ENCODE results near the gene BDH1.

BDH1 gene

GRCh38 chr3:197507081-197507480 is 48.7 kb downstream of the BDH1 start:
- no peak for DNase-seq (ENCODE audit: low read depth in 1 of 2, low spot score in 1 of 2)

- DNase-seq (ENCODE audit: low read depth in 1 of 2, low spot score in 1 of 2) = no peak
Measured at GRCh38 chr3:197505796-197506548, 49.8 kb downstream of the BDH1 start.

GRCh38 chr3:197504641-197505121 is 51.1 kb downstream of the BDH1 start:
- DNase-seq (ENCODE audit: low read depth in 1 of 2, low spot score in 1 of 2) = no peak

- DNase-seq (ENCODE audit: low read depth in 1 of 2, low spot score in 1 of 2) = no peak
Measured at GRCh38 chr3:197504229-197504628, 51.5 kb downstream of the BDH1 start.

- no peak for DNase-seq (ENCODE audit: low read depth in 1 of 2, low spot score in 1 of 2)
Measured at GRCh38 chr3:197503652-197504051, 52.1 kb downstream of the BDH1 start.

GRCh38 chr3:197501879-197502620 is 53.7 kb downstream of the BDH1 start:
- DNase-seq (ENCODE audit: low read depth in 1 of 2, low spot score in 1 of 2) = no peak

- no peak for DNase-seq (ENCODE audit: low read depth in 1 of 2, low spot score in 1 of 2)
Measured at GRCh38 chr3:197501496-197501878, 54.3 kb downstream of the BDH1 start.

GRCh38 chr3:197500812-197501211 is 55.0 kb downstream of the BDH1 start:
- no peak for DNase-seq (ENCODE audit: low read depth in 1 of 2, low spot score in 1 of 2)

GRCh38 chr3:197499427-197499826 is 56.3 kb downstream of the BDH1 start:
- DNase-seq (ENCODE audit: low read depth in 1 of 2, low spot score in 1 of 2) = no peak

- no peak for DNase-seq (ENCODE audit: low read depth in 1 of 2, low spot score in 1 of 2)
Measured at GRCh38 chr3:197498499-197499241, 57.1 kb downstream of the BDH1 start.

GRCh38 chr3:197496746-197497125 is 59.0 kb downstream of the BDH1 start:
- DNase-seq (ENCODE audit: low read depth in 1 of 2, low spot score in 1 of 2) = no peak

GRCh38 chr3:197495999-197496745 is 59.6 kb downstream of the BDH1 start:
- no peak for DNase-seq (ENCODE audit: low read depth in 1 of 2, low spot score in 1 of 2)

GRCh38 chr3:197495499-197495898 is 60.3 kb downstream of the BDH1 start:
- DNase-seq (ENCODE audit: low read depth in 1 of 2, low spot score in 1 of 2) = no peak

- no peak for DNase-seq (ENCODE audit: low read depth in 1 of 2, low spot score in 1 of 2)
Measured at GRCh38 chr3:197495059-197495455, 60.7 kb downstream of the BDH1 start.

GRCh38 chr3:197494366-197495058 is 61.3 kb downstream of the BDH1 start:
- no peak for DNase-seq (ENCODE audit: low read depth in 1 of 2, low spot score in 1 of 2)

- DNase-seq (ENCODE audit: low read depth in 1 of 2, low spot score in 1 of 2) = no peak
Measured at GRCh38 chr3:197493049-197493448, 62.7 kb downstream of the BDH1 start.

GRCh38 chr3:197491923-197492664 is 63.7 kb downstream of the BDH1 start:
- DNase-seq (ENCODE audit: low read depth in 1 of 2, low spot score in 1 of 2) = no peak

GRCh38 chr3:197491478-197491877 is 64.3 kb downstream of the BDH1 start:
- DNase-seq (ENCODE audit: low read depth in 1 of 2, low spot score in 1 of 2) = no peak

GRCh38 chr3:197490098-197491058 is 65.4 kb downstream of the BDH1 start:
- DNase-seq (ENCODE audit: low read depth in 1 of 2, low spot score in 1 of 2) = no peak
